ENCODE results near the gene MARCKSL1. TPM values are rescaled to one million over a fixed set of nuclear protein-coding genes. Genes with fewer than 3 reads are reported as not detected.

Gene MARCKSL1
- total RNA-seq, 2 donors from 2014 or later = 12.9 to 34.5 TPM

DNA sequence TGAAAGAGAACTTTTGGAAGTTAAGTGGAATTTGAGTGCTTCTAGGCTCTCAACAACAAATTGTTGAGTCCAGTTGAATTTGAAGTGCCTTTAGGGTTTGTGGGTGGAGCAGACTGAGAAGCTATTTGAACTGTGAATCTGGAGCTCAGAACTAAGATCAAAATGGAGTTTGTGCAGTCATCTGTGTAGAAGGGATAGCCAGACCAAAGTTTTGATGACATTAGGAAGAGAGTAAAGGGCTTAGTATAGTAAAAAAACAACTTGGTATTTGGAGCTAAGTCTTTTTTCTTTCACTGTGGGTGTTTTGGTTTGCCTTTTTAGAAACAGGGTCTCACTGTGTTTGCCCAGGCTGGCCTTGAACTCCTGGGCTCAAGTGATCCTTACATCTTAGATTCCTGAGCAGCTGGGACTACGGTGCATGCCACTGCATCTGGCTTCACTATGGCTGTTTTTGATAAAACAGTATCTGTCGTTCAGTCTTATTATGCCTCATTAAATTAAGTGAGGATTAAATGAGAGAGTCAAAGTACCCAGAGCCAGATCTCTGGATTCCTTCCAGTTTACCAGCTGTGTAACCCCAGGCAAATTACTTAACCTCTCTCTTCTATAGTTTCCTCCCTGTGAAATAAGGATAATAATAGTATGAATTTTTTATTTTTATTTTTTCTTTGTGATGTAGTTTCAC lies 24.2 kb downstream of the MARCKSL1 start:
- ATAC-seq = no peak
- H3K9me3 ChIP-seq = no peaks in the 10 kb centered on the region
- H3K4me1 ChIP-seq = peaks cover 26% of the 10 kb centered on the region
- H3K27ac ChIP-seq = no peak overlapping the region
- intact Hi-C loops (cut with DNase I) = no loop called here
- no peak overlapping the region for H3K4me3 ChIP-seq
- no peaks in the 10 kb centered on the region for H3K27me3 ChIP-seq
- TF ChIP-seq POLR2A (IDR thresholded peaks at IDR 0.05) = no peak
- TF ChIP-seq, protein P1, sequence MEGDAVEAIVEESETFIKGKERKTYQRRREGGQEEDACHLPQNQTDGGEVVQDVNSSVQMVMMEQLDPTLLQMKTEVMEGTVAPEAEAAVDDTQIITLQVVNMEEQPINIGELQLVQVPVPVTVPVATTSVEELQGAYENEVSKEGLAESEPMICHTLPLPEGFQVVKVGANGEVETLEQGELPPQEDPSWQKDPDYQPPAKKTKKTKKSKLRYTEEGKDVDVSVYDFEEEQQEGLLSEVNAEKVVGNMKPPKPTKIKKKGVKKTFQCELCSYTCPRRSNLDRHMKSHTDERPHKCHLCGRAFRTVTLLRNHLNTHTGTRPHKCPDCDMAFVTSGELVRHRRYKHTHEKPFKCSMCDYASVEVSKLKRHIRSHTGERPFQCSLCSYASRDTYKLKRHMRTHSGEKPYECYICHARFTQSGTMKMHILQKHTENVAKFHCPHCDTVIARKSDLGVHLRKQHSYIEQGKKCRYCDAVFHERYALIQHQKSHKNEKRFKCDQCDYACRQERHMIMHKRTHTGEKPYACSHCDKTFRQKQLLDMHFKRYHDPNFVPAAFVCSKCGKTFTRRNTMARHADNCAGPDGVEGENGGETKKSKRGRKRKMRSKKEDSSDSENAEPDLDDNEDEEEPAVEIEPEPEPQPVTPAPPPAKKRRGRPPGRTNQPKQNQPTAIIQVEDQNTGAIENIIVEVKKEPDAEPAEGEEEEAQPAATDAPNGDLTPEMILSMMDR (IDR thresholded peaks at IDR 0.05) = no peak
- no peak for DNase-seq
- no peaks in the 10 kb centered on the region for H3K36me3 ChIP-seq (replicated peaks in 1 of 2; ENCODE audit: insufficient read depth in 1 of 2, low read depth in 2 of 2)
- WGBS, 2 donors = 30 to 31% methylated on average over 2 of the region's 2 CpGs

DNA sequence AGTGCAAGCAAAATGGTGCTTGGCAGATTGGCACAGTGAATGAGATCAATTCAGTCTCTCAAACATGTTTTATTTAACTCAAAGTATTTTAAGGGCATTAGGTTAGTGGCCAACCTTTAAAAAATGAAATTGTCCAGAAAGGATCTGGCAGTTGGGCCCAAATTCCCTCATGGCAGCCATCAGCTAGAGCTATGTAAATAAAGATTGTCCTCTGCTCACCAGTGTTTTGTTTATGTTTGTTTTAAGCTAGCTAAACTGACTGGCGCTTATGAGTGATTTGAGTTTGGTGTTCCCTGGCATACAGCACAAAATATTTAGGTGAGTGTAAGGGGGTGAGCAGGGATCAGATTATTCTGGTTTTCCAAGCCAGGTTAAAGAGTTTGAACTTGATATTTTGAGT lies 26.1 kb downstream of the MARCKSL1 start:
- WGBS, 2 donors = 9 to 40% methylated on average over 1 of the region's 1 CpG
- peak overlapping the region in 1 of 4 donors; percentile 25 for H3K27ac ChIP-seq

DNA sequence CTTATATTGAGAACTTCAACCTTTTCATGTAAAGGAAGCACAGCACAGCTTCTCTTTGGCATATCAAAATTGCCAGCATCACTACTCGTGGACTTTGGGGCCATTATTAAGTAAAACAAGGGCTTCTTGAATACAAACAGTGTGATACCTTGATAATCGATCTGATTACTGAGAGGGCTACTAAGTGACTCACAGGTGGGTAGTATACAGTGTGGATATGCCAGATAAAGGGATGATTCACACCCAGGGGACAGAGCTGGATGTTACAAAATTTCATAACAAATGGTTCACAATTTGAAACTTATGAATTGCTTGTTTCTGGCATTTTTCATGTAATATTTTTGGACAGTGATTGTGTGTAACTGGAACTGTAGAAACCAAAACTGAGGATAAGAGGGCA lies 28.7 kb downstream of the MARCKSL1 start:
- intact Hi-C loops (cut with DNase I) = no loop called here
- TF ChIP-seq, protein P1 (IDR thresholded peaks at IDR 0.05) = no peak
- TF ChIP-seq POLR2A (IDR thresholded peaks at IDR 0.05) = no peak
- ATAC-seq = no peak
- Histone ChIP-seq H3K9me3 (no peaks in the 10 kb centered on the region), H3K4me3 (no peak overlapping the region), H3K27me3 (no peaks in the 10 kb centered on the region), H3K27ac (no peak overlapping the region), H3K4me1 (peaks cover 22% of the 10 kb centered on the region), H3K36me3 (replicated peaks in 1 of 2; ENCODE audit: insufficient read depth in 1 of 2, low read depth in 2 of 2) (peaks cover 0 to 4% of the 10 kb centered on the region in 2 donors)
- DNase-seq = no peak
- WGBS, 2 donors = 44 to 52% methylated on average over 2 of the region's 2 CpGs

More for the DNA sequence above, 26.1 kb downstream of the MARCKSL1 start:
- Histone ChIP-seq H3K4me1 (peaks cover 22% of the 10 kb centered on the region), H3K9me3 (no peaks in the 10 kb centered on the region), H3K4me3 (no peak overlapping the region), H3K36me3 (replicated peaks in 1 of 2; ENCODE audit: insufficient read depth in 1 of 2, low read depth in 2 of 2) (peaks cover 0 to 2% of the 10 kb centered on the region in 2 donors), H3K27me3 (no peaks in the 10 kb centered on the region)
- no peak for DNase-seq
- TF ChIP-seq, protein P1 (IDR thresholded peaks at IDR 0.05) = no peak
- TF ChIP-seq POLR2A (IDR thresholded peaks at IDR 0.05) = no peak
- intact Hi-C loops (cut with DNase I) = no loop called here
- no peak for ATAC-seq

DNA sequence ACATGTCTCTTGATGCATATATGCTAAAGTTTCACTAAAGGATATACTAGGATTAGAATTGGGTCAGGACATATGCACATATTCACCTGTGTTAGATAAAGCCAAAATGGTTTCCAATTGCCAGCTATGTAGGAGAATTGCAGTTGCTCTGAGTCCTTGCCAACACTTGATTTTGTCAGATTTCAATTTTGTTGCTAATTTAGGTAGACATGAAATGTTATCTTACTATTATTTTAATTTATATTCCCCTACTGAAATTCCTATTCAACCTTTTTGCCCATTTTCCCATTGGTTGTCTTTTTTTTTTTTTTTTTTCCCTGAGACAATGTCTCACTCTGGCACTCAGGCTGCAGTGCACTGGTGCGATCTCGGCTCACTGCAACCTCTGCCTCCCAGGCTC lies 30.7 kb downstream of the MARCKSL1 start:
- H3K4me3 ChIP-seq = no peak overlapping the region

More for the DNA sequence above, 30.7 kb downstream of the MARCKSL1 start:
- peaks cover 0 to 4% of the 10 kb centered on the region in 2 donors for H3K36me3 ChIP-seq (replicated peaks in 1 of 2; ENCODE audit: insufficient read depth in 1 of 2, low read depth in 2 of 2)
- H3K27ac ChIP-seq = no peak overlapping the region
- ATAC-seq (no peak), DNase-seq (no peak)
- TF ChIP-seq, protein P1 (IDR thresholded peaks at IDR 0.05) = no peak
- TF ChIP-seq POLR2A (IDR thresholded peaks at IDR 0.05) = no peak
- no peaks in the 10 kb centered on the region for H3K9me3 ChIP-seq
- intact Hi-C loops (cut with DNase I) = no loop called here
- peaks cover 20% of the 10 kb centered on the region for H3K4me1 ChIP-seq
- H3K27me3 ChIP-seq = no peaks in the 10 kb centered on the region
- WGBS, 2 donors = 92 to 100% methylated on average over 2 of the region's 2 CpGs

All from body of pancreas (tissue), 4 donors.